A673 (cell line): ENCODE data around the gene CAST.

Experiments
- CTCF ChIP-seq: fragments of 300-800, 200-600 bp; sonication (generic); conservative IDR thresholded peaks from 2 replicates; pipeline ENCODE4 v1.5.1; 2017; ENCODE audit warnings: low read depth, mild to moderate bottlenecking, antibody characterized with exemption, low read length, moderate library complexity, mixed read lengths
- EZH2 ChIP-seq: fragments of 200-600 bp; sonication (generic); IDR thresholded peaks from 2 replicates; pipeline ENCODE4 v1.6.1; 2017; ENCODE audit warnings: borderline replicate concordance, low read depth, mild to moderate bottlenecking, mixed read lengths, antibody characterized with exemption, low read length; ENCODE audit not compliant: poor library complexity, severe bottlenecking

- TF ChIP-seq CTCF (no peak), EZH2 (no peak)
Measured at GRCh38 chr5:96730586-96730985, 68.4 kb downstream of the CAST start.
